ENCODE data around the gene POLE3. TPM values are rescaled to one million over a fixed set of nuclear protein-coding genes. Genes with fewer than 3 reads are reported as not detected.
"Not testable (repeated sequence)": the region's sequence is repeated elsewhere in the genome, so short reads cannot be mapped to it uniquely, and the experiment has no call there.

POLE3 gene
- total RNA-seq, 1 donor from 2014 or later, result 16.9 TPM

- intact Hi-C loops (cut with DNase I), result no loop called here
- no peak for DNase-seq (ENCODE audit: low spot score)
Observed at GRCh38 chr9:113380869-113381378, 29.6 kb downstream of the POLE3 start.

GRCh38 chr9:113379829-113380210 lies 30.7 kb downstream of the POLE3 start:
- intact Hi-C loops (cut with DNase I); DNase-seq (ENCODE audit: low spot score): not testable (repeated sequence)

- DNase-seq (ENCODE audit: low spot score); intact Hi-C loops (cut with DNase I): not testable (repeated sequence)
Observed at GRCh38 chr9:113379094-113379828, 31.2 kb downstream of the POLE3 start.

- intact Hi-C loops (cut with DNase I), result no loop called here
- peak; percentile 92 for DNase-seq (ENCODE audit: low spot score)
Observed at GRCh38 chr9:113376634-113377567, 33.6 kb downstream of the POLE3 start, which contains the start of gene HDHD3. TSS of gene HDHD3 (minus strand) at chr9:113376986. CDS start at chr9:113374354, 2,632 bp downstream.

- intact Hi-C loops (cut with DNase I), result no loop called here
- no peak for DNase-seq (ENCODE audit: low spot score)
Observed at GRCh38 chr9:113375057-113376023, 35.1 kb downstream of the POLE3 start.

GRCh38 chr9:113373676-113374392 lies 36.6 kb downstream of the POLE3 start:
- DNase-seq (ENCODE audit: low spot score), result no peak
- intact Hi-C loops (cut with DNase I), result no loop called here

GRCh38 chr9:113373256-113373655 lies 37.2 kb downstream of the POLE3 start:
- DNase-seq (ENCODE audit: low spot score), result no peak
- intact Hi-C loops (cut with DNase I), result no loop called here

- intact Hi-C loops (cut with DNase I), result no loop called here
- DNase-seq (ENCODE audit: low spot score), result no peak
Observed at GRCh38 chr9:113372059-113372458, 38.4 kb downstream of the POLE3 start.

- intact Hi-C loops (cut with DNase I), result no loop called here
Observed at GRCh38 chr9:113370806-113371325, 39.6 kb downstream of the POLE3 start.

GRCh38 chr9:113369855-113370140 lies 40.7 kb downstream of the POLE3 start:
- intact Hi-C loops (cut with DNase I), result no loop called here

More at GRCh38 chr9:113370806-113371325, 39.6 kb downstream of the POLE3 start:
- no peak for DNase-seq (ENCODE audit: low spot score)

GRCh38 chr9:113368982-113369854 lies 41.3 kb downstream of the POLE3 start:
- DNase-seq (ENCODE audit: low spot score), result no peak

More at GRCh38 chr9:113369855-113370140, 40.7 kb downstream of the POLE3 start:
- no peak for DNase-seq (ENCODE audit: low spot score)

GRCh38 chr9:113368348-113368981 lies 42.0 kb downstream of the POLE3 start:
- intact Hi-C loops (cut with DNase I), result no loop called here
- no peak for DNase-seq (ENCODE audit: low spot score)

More at GRCh38 chr9:113368982-113369854, 41.3 kb downstream of the POLE3 start:
- intact Hi-C loops (cut with DNase I), result no loop called here

GRCh38 chr9:113365652-113366051 lies 44.8 kb downstream of the POLE3 start:
- DNase-seq (ENCODE audit: low spot score); intact Hi-C loops (cut with DNase I): not testable (repeated sequence)

- intact Hi-C loops (cut with DNase I), result no loop called here
- DNase-seq (ENCODE audit: low spot score), result no peak
Observed at GRCh38 chr9:113364951-113365350, 45.5 kb downstream of the POLE3 start.

GRCh38 chr9:113363336-113363735 lies 47.1 kb downstream of the POLE3 start:
- intact Hi-C loops (cut with DNase I), result no loop called here
- no peak for DNase-seq (ENCODE audit: low spot score)

- intact Hi-C loops (cut with DNase I), result no loop called here
- peak; percentile 14 for DNase-seq (ENCODE audit: low spot score)
Observed at GRCh38 chr9:113361304-113362018, 49.0 kb downstream of the POLE3 start.
